A549 (cell line): ENCODE results near the gene ITPR3. TPM values are rescaled to one million over a fixed set of nuclear protein-coding genes. Genes with fewer than 3 reads are reported as not detected.

ENCODE experiments used
- ATAC-seq, 2 experiments: fragments of 200-7000 bp in 1 of 2; fragments of >200 bp in 1 of 2; cut with Nextera tagmentation in 1 of 2; cut with Tn5 transposase in 1 of 2; 3 replicates each; pipeline versions ENCODE4 v1.8.0 to v1.9.1; 2018 to 2020; ENCODE audit warnings: mild to moderate bottlenecking in 1 of 2, moderate library complexity in 1 of 2
- CTCF ChIA-PET: fragments of 300-600 bp; sonication (Branson Sonifier 250); formaldehyde crosslinking; extraction: SDS; loops from one replicate; lab custom pipeline; 2021; ENCODE audit warnings: antibody characterized with exemption, inconsistent platforms; lab: Yijun Ruan, JAX
- POLR2A ChIA-PET: fragments of 350-600 bp; formaldehyde crosslinking; extraction: SDS; loops from one replicate; lab custom pipeline; 2021; ENCODE audit warnings: antibody characterized with exemption, inconsistent platforms; lab: Yijun Ruan, JAX
- DNase-seq, 2 experiments: peaks; one replicate each; pipeline versions ENCODE4 v3.0.0 to v3.0.0-alpha.2; 2011 to 2016; ENCODE audit warnings: low read depth in 1 of 2, low spot score in 1 of 2
- FAIRE-seq: peaks from 2 replicates; lab custom pipeline; 2011; peaks lifted over from hg19 to GRCh38; lab: Jason Lieb, UNC
- H3K27ac ChIP-seq, 2 experiments: fragments of >200 bp; sonication (Bioruptor Twin); formaldehyde crosslinking; 3 replicates each; pipeline ENCODE4 v1.5.1; 2016 to 2017
- H3K4me1 ChIP-seq: fragments of >200 bp; sonication (Bioruptor Twin); formaldehyde crosslinking; 3 replicates; pipeline ENCODE4 v1.6.1; 2016
- H3K4me2 ChIP-seq: fragments of >200 bp; sonication (Bioruptor Twin); formaldehyde crosslinking; 3 replicates; pipeline ENCODE4 v1.6.1; 2016
- H3K4me3 ChIP-seq: fragments of >200 bp; sonication (Bioruptor Twin); formaldehyde crosslinking; 3 replicates; pipeline ENCODE4 v1.5.1; 2016
- H3K9me3 ChIP-seq: fragments of >200 bp; sonication (Bioruptor Twin); formaldehyde crosslinking; 3 replicates; pipeline ENCODE4 v1.6.1; 2016
- BHLHE40 ChIP-seq: IDR thresholded peaks from 2 replicates; pipeline ENCODE4 v1.6.1; 2012; ENCODE audit warnings: low read depth, low read length, inconsistent platforms
- CBX8 ChIP-seq: fragments of 200-600 bp; sonication (generic); IDR thresholded peaks from 2 replicates; pipeline ENCODE4 v1.6.1; 2016
- CHD2 ChIP-seq: fragments of 150-350 bp; IDR thresholded peaks from 2 replicates; pipeline ENCODE4 v1.6.1; 2014; ENCODE audit warnings: low read length; ENCODE audit not compliant: partially characterized antibody
- EHMT2 ChIP-seq: fragments of 200-600 bp; sonication (generic); IDR thresholded peaks from 2 replicates; pipeline ENCODE4 v1.6.1; 2016; ENCODE audit warnings: antibody characterized with exemption, low read depth, mild to moderate bottlenecking, moderate library complexity
- EP300 ChIP-seq, 2 experiments: fragments of >200 bp; sonication (Bioruptor Twin); formaldehyde crosslinking; IDR thresholded peaks; 2 replicates in 1 of 2; 3 replicates in 1 of 2; pipeline ENCODE4 v1.6.1; 2016 to 2017
- ESRRA ChIP-seq: fragments of 150-350 bp; IDR thresholded peaks from 2 replicates; pipeline ENCODE4 v1.6.1; 2014; ENCODE audit warnings: mild to moderate bottlenecking, low read length, borderline replicate concordance
- FOSL2 ChIP-seq, 2 experiments: fragments of 450-650 bp in 1 of 2; fragments of >200 bp in 1 of 2; sonication (Bioruptor Twin) in 1 of 2; formaldehyde crosslinking; IDR thresholded peaks; 2 replicates each; pipeline versions ENCODE4 v1.5.0 to v1.6.1; 2016 to 2020; ENCODE audit warnings: mild to moderate bottlenecking in 1 of 2, moderate library complexity in 1 of 2
- HDAC2 ChIP-seq: fragments of 200-600 bp; sonication (generic); IDR thresholded peaks from 2 replicates; pipeline ENCODE4 v1.6.1; 2016
- HOXA7 ChIP-seq: fragments of 250-450 bp; sonication (Bioruptor Pico); IDR thresholded peaks from 2 replicates; pipeline ENCODE4 v1.5.0; 2020; ENCODE audit warnings: mild to moderate bottlenecking, moderate library complexity
- HOXB13 ChIP-seq: fragments of 250-450 bp; sonication (Bioruptor Pico); IDR thresholded peaks from 2 replicates; pipeline ENCODE4 v1.5.0; 2020; ENCODE audit warnings: low read depth, mild to moderate bottlenecking, moderate library complexity
- JUN ChIP-seq, 2 experiments: fragments of >200 bp; sonication (Bioruptor Twin); formaldehyde crosslinking; IDR thresholded peaks; 2 replicates in 1 of 2; 3 replicates in 1 of 2; pipeline ENCODE4 v1.6.1; 2016 to 2017
- KDM1A ChIP-seq: fragments of 200-600 bp; sonication (generic); IDR thresholded peaks from 2 replicates; pipeline ENCODE4 v1.6.1; 2016; ENCODE audit warnings: low read depth, mild to moderate bottlenecking
- KDM5A ChIP-seq: fragments of 200-600 bp; sonication (generic); IDR thresholded peaks from 2 replicates; pipeline ENCODE4 v1.6.1; 2016; ENCODE audit warnings: antibody characterized with exemption, mild to moderate bottlenecking
- NFE2L2 ChIP-seq: fragments of 150-350 bp; conservative IDR thresholded peaks from 2 replicates; pipeline ENCODE4 v1.6.1; 2014; ENCODE audit warnings: low read length
- RAD21 ChIP-seq, 2 experiments: fragments of >200 bp in 1 of 2; sonication (Bioruptor Twin) in 1 of 2; formaldehyde crosslinking in 1 of 2; IDR thresholded peaks in 1 of 2; conservative IDR thresholded peaks in 1 of 2; 2 replicates in 1 of 2; 3 replicates in 1 of 2; pipeline ENCODE4 v1.6.1; 2012 to 2018; ENCODE audit warnings: inconsistent platforms in 1 of 2
- RCOR1 ChIP-seq: fragments of 150-350 bp; IDR thresholded peaks from 2 replicates; pipeline ENCODE4 v1.6.1; 2014; ENCODE audit warnings: antibody characterized with exemption, low read length, low read depth
- RNF2 ChIP-seq: fragments of 200-600 bp; sonication (generic); IDR thresholded peaks from 2 replicates; pipeline ENCODE4 v1.6.1; 2016; ENCODE audit warnings: low read depth, mild to moderate bottlenecking, antibody characterized with exemption, moderate library complexity, borderline replicate concordance
- SMC3 ChIP-seq: fragments of >200 bp; sonication (Bioruptor Twin); formaldehyde crosslinking; IDR thresholded peaks from 3 replicates; pipeline ENCODE4 v1.6.1; 2018; ENCODE audit warnings: inconsistent platforms
- ZC3H11A ChIP-seq: fragments of 450-650 bp; IDR thresholded peaks from 2 replicates; pipeline ENCODE4 v1.6.1; 2014; ENCODE audit warnings: antibody characterized with exemption, mild to moderate bottlenecking
- ZFP36 ChIP-seq: fragments of 450-650 bp; IDR thresholded peaks from 2 replicates; pipeline ENCODE4 v1.6.1; 2014; ENCODE audit warnings: borderline replicate concordance; ENCODE audit not compliant: partially characterized antibody
- WGBS: methylation state at CpG from one replicate; pipeline ENCODE4 v1.1.6; 2017; ENCODE audit errors: missing lambda C conversion rate; 5-methylcytosine and 5-hydroxymethylcytosine counted together
- polyA plus RNA-seq, 4 experiments: library from polyadenylated mRNA; depleted of rRNA in 3 of 4; stranded (reverse); fragments of >200 nt; fragmentation: RNase III in 1 of 4; extraction: RNeasy Plus Mini Kit Qiagen cat#74134 plus additional on column Dnase treatment in 1 of 4; gene quantifications; 2 replicates in 3 of 4; 3 replicates in 1 of 4; pipeline ENCODE4 v1.2.3, GENCODE V29; 2011 to 2017
- TF ChIP-seq, protein P1 (sequence below): fragments of 200-600 bp; sonication (generic); IDR thresholded peaks from 2 replicates; pipeline ENCODE4 v1.6.1; 2016; ENCODE audit warnings: antibody characterized with exemption, mild to moderate bottlenecking, moderate library complexity
- TF ChIP-seq, protein P2 (sequence below): fragments of 250-450 bp; sonication (Bioruptor Pico); IDR thresholded peaks from 2 replicates; pipeline ENCODE4 v1.5.0; 2021; ENCODE audit warnings: mild to moderate bottlenecking, moderate library complexity, borderline replicate concordance
- TF ChIP-seq, protein P3 (sequence below): fragments of >200 bp; sonication (Bioruptor Twin); formaldehyde crosslinking; IDR thresholded peaks from 2 replicates; pipeline ENCODE4 v1.6.1; 2016
- TF ChIP-seq, protein P4 (sequence below): fragments of 150-350 bp; IDR thresholded peaks from 2 replicates; pipeline ENCODE4 v1.6.1; 2014; ENCODE audit warnings: low read depth, mild to moderate bottlenecking, low read length
- TF ChIP-seq, protein P5 (sequence below): IDR thresholded peaks from 2 replicates; pipeline ENCODE4 v1.6.1; 2012; ENCODE audit warnings: low read depth, borderline replicate concordance

ITPR3 gene
- polyA plus RNA-seq, 2 of the 4 experiments (the other 2 are of a cell fraction), result 17.6 to 20.8 TPM

DNA sequence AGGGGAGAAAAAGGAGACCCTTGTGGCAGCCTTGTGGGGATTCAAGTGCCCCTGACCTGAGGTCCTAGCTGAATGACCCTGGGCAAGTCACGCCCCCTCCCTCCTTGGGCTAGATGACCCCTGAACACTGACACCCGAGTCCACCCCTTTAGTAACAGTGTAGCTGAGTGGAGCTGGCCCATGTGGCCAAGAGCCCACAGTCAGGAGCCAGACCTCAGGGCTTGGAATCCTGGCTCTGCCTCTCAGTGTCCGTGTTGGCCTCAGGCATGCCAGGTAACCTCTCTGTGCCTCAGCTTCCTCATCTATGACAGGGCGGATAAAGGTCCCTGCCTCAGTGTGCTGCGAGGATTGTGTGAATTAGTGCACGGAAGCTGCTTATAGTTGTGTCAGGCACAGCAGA is 111.3 kb downstream of the ITPR3 start:
- Histone ChIP-seq H3K4me1 (no peaks in the 10 kb centered on the region), H3K4me2 (no peak overlapping the region), H3K9me3 (no peaks in the 10 kb centered on the region), H3K27ac (peak overlapping the region in 1 of 2 experiments; percentile 46; a peak in 3 of 6 replicates), H3K4me3 (no peak overlapping the region)
- POLR2A ChIA-PET, result no interaction called here
- DNase-seq, result no peak
- CTCF ChIA-PET, result interaction anchor here (1.0 to 2.1 kb wide), 3 partner anchors 12 to 29 kb away, joined by 3 to 10 read pairs (median 6); partner anchors contain the start of gene UQCC2
- 94% methylated on average over 3 of the region's 6 CpGs for WGBS
- ATAC-seq, result no peak
- no peak for FAIRE-seq
- TF ChIP-seq RCOR1 (no peak), BHLHE40 (no peak), CBX8 (no peak), HOXA7 (no peak), RAD21 (conservative IDR thresholded peaks at IDR 0.05 in 1 of 2, IDR thresholded peaks at IDR 0.05 in 1 of 2) (no peak), NFE2L2 (no peak)
- TF ChIP-seq, protein P1, sequence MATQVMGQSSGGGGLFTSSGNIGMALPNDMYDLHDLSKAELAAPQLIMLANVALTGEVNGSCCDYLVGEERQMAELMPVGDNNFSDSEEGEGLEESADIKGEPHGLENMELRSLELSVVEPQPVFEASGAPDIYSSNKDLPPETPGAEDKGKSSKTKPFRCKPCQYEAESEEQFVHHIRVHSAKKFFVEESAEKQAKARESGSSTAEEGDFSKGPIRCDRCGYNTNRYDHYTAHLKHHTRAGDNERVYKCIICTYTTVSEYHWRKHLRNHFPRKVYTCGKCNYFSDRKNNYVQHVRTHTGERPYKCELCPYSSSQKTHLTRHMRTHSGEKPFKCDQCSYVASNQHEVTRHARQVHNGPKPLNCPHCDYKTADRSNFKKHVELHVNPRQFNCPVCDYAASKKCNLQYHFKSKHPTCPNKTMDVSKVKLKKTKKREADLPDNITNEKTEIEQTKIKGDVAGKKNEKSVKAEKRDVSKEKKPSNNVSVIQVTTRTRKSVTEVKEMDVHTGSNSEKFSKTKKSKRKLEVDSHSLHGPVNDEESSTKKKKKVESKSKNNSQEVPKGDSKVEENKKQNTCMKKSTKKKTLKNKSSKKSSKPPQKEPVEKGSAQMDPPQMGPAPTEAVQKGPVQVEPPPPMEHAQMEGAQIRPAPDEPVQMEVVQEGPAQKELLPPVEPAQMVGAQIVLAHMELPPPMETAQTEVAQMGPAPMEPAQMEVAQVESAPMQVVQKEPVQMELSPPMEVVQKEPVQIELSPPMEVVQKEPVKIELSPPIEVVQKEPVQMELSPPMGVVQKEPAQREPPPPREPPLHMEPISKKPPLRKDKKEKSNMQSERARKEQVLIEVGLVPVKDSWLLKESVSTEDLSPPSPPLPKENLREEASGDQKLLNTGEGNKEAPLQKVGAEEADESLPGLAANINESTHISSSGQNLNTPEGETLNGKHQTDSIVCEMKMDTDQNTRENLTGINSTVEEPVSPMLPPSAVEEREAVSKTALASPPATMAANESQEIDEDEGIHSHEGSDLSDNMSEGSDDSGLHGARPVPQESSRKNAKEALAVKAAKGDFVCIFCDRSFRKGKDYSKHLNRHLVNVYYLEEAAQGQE, result no peak

DNA sequence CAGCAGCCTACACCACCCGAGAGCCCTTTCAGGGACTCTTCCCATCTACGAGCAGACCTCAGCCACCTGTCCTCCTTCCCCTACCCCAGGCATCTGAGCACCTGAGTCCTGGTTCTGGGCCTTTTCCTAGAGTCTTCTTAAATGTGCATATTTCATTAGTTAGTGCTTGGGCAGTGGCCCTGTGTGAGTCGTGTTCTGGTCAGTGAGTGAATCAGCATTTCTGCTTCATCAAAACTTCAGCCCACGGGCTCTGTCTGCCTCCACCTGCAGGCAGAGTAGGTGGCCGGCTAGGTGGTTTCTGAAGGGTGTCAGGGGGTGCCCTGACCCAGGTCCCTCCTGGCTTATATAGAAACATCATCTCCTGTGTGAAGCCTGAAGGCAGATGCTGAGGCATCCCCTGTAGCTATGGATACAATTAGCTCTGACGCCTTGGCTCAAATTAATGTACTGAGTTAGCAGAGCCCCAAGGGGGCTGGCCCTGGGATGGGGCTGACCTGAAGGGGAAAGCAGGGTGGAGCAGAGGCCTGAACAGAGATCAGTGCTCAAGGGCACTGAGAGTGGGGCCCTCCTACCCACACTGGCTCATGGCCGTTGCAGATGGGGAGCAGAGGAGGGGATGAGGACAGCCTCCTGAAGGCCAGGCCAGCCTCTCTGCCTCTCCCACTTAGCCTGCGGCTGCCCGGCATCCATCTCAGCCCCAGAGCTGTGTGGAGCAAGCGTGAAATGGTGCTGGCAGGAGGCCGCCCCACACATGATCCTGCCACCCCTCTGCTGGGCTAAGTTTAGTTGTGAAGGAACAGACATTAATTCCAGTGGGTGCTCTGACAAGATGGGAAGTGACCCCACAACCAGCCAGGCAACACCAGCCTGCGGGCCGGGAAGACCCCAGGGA is 111.9 kb downstream of the ITPR3 start:
- 60% methylated on average over 7 of the region's 13 CpGs for WGBS
- no peak for TF ChIP-seq ZFP36
- no peak for TF ChIP-seq EHMT2
- TF ChIP-seq KDM1A, result no peak
- TF ChIP-seq ESRRA, result no peak
- no peak for TF ChIP-seq JUN (IDR thresholded peaks at IDR 0.05)
- TF ChIP-seq, protein P2, sequence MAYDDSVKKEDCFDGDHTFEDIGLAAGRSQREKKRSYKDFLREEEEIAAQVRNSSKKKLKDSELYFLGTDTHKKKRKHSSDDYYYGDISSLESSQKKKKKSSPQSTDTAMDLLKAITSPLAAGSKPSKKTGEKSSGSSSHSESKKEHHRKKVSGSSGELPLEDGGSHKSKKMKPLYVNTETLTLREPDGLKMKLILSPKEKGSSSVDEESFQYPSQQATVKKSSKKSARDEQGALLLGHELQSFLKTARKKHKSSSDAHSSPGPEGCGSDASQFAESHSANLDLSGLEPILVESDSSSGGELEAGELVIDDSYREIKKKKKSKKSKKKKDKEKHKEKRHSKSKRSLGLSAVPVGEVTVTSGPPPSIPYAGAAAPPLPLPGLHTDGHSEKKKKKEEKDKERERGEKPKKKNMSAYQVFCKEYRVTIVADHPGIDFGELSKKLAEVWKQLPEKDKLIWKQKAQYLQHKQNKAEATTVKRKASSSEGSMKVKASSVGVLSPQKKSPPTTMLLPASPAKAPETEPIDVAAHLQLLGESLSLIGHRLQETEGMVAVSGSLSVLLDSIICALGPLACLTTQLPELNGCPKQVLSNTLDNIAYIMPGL (CRISPR knock-in tag), result no peak
- ChIA-PET POLR2A (no interaction called here), CTCF (interaction anchor here (1.0 to 2.1 kb wide), 2 partner anchors 22 to 29 kb away, joined by 3 to 10 read pairs; partner anchors contain the start of gene UQCC2)
- Histone ChIP-seq H3K4me1 (no peaks in the 10 kb centered on the region), H3K27ac (peak overlapping the region; percentile 14 to 46; a peak in 3 of 6 replicates), H3K4me3 (no peak overlapping the region), H3K9me3 (no peaks in the 10 kb centered on the region), H3K4me2 (no peak overlapping the region)
- no peak for ATAC-seq
- no peak for DNase-seq
- FAIRE-seq, result no peak

DNA sequence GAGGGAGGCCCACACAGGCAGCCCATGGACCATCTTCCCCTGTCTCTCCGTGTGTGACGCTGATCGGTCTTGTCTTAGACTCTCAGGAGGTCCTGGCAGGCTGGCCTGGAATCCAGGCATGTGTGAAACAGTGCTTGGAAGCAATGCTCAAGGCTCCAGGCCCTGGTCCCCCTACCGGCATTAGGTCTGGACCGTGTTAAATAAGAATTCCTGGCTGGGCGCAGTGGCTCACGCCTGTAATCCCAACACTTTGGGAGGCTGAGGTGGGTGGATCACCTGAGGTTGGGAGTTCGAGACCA is 112.5 kb downstream of the ITPR3 start:
- H3K4me3 ChIP-seq, result no peak overlapping the region
- ChIA-PET CTCF (interaction anchor here (1.2 kb wide), 1 partner anchor 22 kb away, joined by 3 read pairs; the partner anchor contains the start of gene UQCC2), POLR2A (no interaction called here)
- no peak overlapping the region for H3K4me2 ChIP-seq
- no peaks in the 10 kb centered on the region for H3K4me1 ChIP-seq
- H3K9me3 ChIP-seq, result no peaks in the 10 kb centered on the region
- DNase-seq, result no peak
- H3K27ac ChIP-seq, result no peak overlapping the region; a peak in 1 of 6 replicates
- TF ChIP-seq, protein P3, sequence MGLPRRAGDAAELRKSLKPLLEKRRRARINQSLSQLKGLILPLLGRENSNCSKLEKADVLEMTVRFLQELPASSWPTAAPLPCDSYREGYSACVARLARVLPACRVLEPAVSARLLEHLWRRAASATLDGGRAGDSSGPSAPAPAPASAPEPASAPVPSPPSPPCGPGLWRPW, result no peak
- TF ChIP-seq, protein P4, sequence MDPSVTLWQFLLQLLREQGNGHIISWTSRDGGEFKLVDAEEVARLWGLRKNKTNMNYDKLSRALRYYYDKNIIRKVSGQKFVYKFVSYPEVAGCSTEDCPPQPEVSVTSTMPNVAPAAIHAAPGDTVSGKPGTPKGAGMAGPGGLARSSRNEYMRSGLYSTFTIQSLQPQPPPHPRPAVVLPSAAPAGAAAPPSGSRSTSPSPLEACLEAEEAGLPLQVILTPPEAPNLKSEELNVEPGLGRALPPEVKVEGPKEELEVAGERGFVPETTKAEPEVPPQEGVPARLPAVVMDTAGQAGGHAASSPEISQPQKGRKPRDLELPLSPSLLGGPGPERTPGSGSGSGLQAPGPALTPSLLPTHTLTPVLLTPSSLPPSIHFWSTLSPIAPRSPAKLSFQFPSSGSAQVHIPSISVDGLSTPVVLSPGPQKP, result no peak
- TF ChIP-seq HOXB13 (CRISPR knock-in tag), result no peak
- no peak for TF ChIP-seq FOSL2 (IDR thresholded peaks at IDR 0.05)
- no peak for TF ChIP-seq FOSL2 (CRISPR knock-in tag; IDR thresholded peaks at IDR 0.05)
- no peak for TF ChIP-seq RNF2
- TF ChIP-seq, protein P5, sequence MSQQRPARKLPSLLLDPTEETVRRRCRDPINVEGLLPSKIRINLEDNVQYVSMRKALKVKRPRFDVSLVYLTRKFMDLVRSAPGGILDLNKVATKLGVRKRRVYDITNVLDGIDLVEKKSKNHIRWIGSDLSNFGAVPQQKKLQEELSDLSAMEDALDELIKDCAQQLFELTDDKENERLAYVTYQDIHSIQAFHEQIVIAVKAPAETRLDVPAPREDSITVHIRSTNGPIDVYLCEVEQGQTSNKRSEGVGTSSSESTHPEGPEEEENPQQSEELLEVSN, result no peak
- TF ChIP-seq EP300 (IDR thresholded peaks at IDR 0.05), result no peak
- no peak for TF ChIP-seq KDM5A
- TF ChIP-seq HDAC2, result no peak
- TF ChIP-seq CHD2, result no peak
- TF ChIP-seq BHLHE40, result no peak
- no peak for TF ChIP-seq ZC3H11A
- no peak for TF ChIP-seq SMC3
- FAIRE-seq, result no peak
- no peak for ATAC-seq
- 91% methylated on average over 5 of the region's 8 CpGs for WGBS
